Endothelial cell of umbilical vein (primary cell): ENCODE measurements around the gene B3GNT9. TPM values are rescaled to one million over a fixed set of nuclear protein-coding genes. Genes with fewer than 3 reads are reported as not detected.

Experiments
- BruUV-seq: library from RNA; stranded (reverse); fragments of 400-500 nt; replicated peaks from 2 replicates; lab custom pipeline; 2021; lab: Mats Ljungman, UMichigan
- CTCF ChIA-PET: fragments of 300-600, 350-600 bp; sonication (Branson Sonifier 250); formaldehyde crosslinking; loops from one replicate; lab custom pipeline; 2021; ENCODE audit warnings: antibody characterized with exemption, inconsistent platforms; lab: Charles Lee
- POLR2A ChIA-PET: fragments of 300-600, 350-600 bp; sonication (Branson Sonifier 250); formaldehyde crosslinking; loops from one replicate; lab custom pipeline; 2021; ENCODE audit warnings: antibody characterized with exemption, inconsistent platforms; lab: Charles Lee
- DNase-seq: peaks from one replicate; pipeline ENCODE4 v3.0.0-alpha.2; 2011; ENCODE audit warnings: low read depth, low spot score
- FAIRE-seq: peaks from 2 replicates; lab custom pipeline; 2011; peaks lifted over from hg19 to GRCh38; lab: Jason Lieb, UNC
- H2AFZ ChIP-seq: 2 replicates; pipeline ENCODE4 v1.6.0; 2012; ENCODE audit warnings: low read depth, low read length, control low read depth, inconsistent platforms
- H3K27ac ChIP-seq: 2 replicates; pipeline ENCODE4 v1.5.1; 2011; ENCODE audit warnings: low read depth, mild to moderate bottlenecking, control low read depth, low read length, moderate library complexity; ENCODE audit not compliant: insufficient read depth
- H3K27me3 ChIP-seq, 2 experiments: 2 replicates each; pipeline versions ENCODE4 v1.6.0 to v1.6.1; 2011; ENCODE audit warnings: low read length in 2 of 2, mixed read lengths in 1 of 2; ENCODE audit not compliant: control insufficient read depth in 2 of 2, insufficient read depth in 2 of 2
- H3K36me3 ChIP-seq, 2 experiments: 2 replicates in 1 of 2; 3 replicates in 1 of 2; pipeline ENCODE4 v1.5.1; 2011; ENCODE audit warnings: low read length in 2 of 2, mild to moderate bottlenecking in 1 of 2, moderate library complexity in 1 of 2; ENCODE audit not compliant: control insufficient read depth in 2 of 2, insufficient read depth in 2 of 2; ENCODE audit errors: extremely low read depth in 1 of 2
- H3K4me1 ChIP-seq: 3 replicates; pipeline ENCODE4 v1.5.1; 2011; ENCODE audit warnings: mild to moderate bottlenecking, low read length; ENCODE audit not compliant: control insufficient read depth, insufficient read depth; ENCODE audit errors: extremely low read depth
- H3K4me2 ChIP-seq: 2 replicates; pipeline ENCODE4 v1.6.1; 2011; ENCODE audit warnings: low read length, control low read depth, mixed read lengths; ENCODE audit not compliant: insufficient read depth
- H3K4me3 ChIP-seq, 3 experiments: fragments of 200-600 bp in 1 of 3; sonication (generic), shearing (Covaris generic) in 1 of 3; replicated peaks in 1 of 3; 2 replicates each; pipeline ENCODE4 v1.5.1; 2011 to 2016; ENCODE audit warnings: control low read depth in 3 of 3, low read length in 3 of 3, mild to moderate bottlenecking in 2 of 3, inconsistent platforms in 1 of 3, low read depth in 1 of 3, moderate library complexity in 1 of 3; ENCODE audit not compliant: insufficient read depth in 1 of 3
- H3K79me2 ChIP-seq: 2 replicates; pipeline ENCODE4 v1.6.0; 2012; ENCODE audit warnings: low read length, inconsistent platforms; ENCODE audit not compliant: control insufficient read depth, insufficient read depth
- H3K9ac ChIP-seq: replicated peaks from 2 replicates; pipeline ENCODE3; 2011; ENCODE audit warnings: low read length, control low read depth; ENCODE audit not compliant: insufficient read depth; ENCODE audit errors: extremely low read depth
- H3K9me1 ChIP-seq: replicated peaks from 3 replicates; pipeline ENCODE4 v1.6.0; 2011; ENCODE audit warnings: mild to moderate bottlenecking, low read length; ENCODE audit not compliant: control insufficient read depth, insufficient read depth; ENCODE audit errors: extremely low read depth
- H3K9me3 ChIP-seq: replicated peaks from 2 replicates; pipeline ENCODE4 v1.5.1; 2012; ENCODE audit warnings: low read length, inconsistent platforms; ENCODE audit not compliant: control insufficient read depth, insufficient read depth
- H4K20me1 ChIP-seq: replicated peaks from 2 replicates; pipeline ENCODE3; 2011; ENCODE audit warnings: mild to moderate bottlenecking, low read length; ENCODE audit not compliant: control insufficient read depth, insufficient read depth; ENCODE audit errors: extremely low read depth
- EZH2 ChIP-seq: IDR thresholded peaks from 2 replicates; pipeline ENCODE4 v1.6.1; 2012; ENCODE audit warnings: borderline replicate concordance, low read depth, mild to moderate bottlenecking, moderate library complexity, low read length, inconsistent platforms; ENCODE audit not compliant: severe bottlenecking
- FOS ChIP-seq: IDR thresholded peaks from 2 replicates; pipeline ENCODE4 v1.6.1; 2011; ENCODE audit warnings: mild to moderate bottlenecking, low read length, moderate library complexity, borderline replicate concordance; ENCODE audit not compliant: insufficient read depth
- GATA2 ChIP-seq: IDR thresholded peaks from 2 replicates; pipeline ENCODE4 v1.7.0; 2011; ENCODE audit warnings: low read depth, mild to moderate bottlenecking, moderate library complexity, mixed read lengths, low read length; ENCODE audit not compliant: insufficient read length, insufficient read depth
- MYC ChIP-seq: IDR thresholded peaks from one replicate; pipeline ENCODE4 v1.6.1; 2011; ENCODE audit warnings: mild to moderate bottlenecking, low read depth, low read length
- POLR2A ChIP-seq: IDR thresholded peaks from 2 replicates; pipeline ENCODE4 v1.6.1; 2012; ENCODE audit warnings: low read depth, mild to moderate bottlenecking, control low read depth, low read length
- POLR2AphosphoS5 ChIP-seq: IDR thresholded peaks from 2 replicates; pipeline ENCODE4 v1.6.1; 2012; ENCODE audit warnings: low read depth, mild to moderate bottlenecking, control low read depth, low read length, moderate library complexity; ENCODE audit not compliant: insufficient read depth
- dilution Hi-C: fragments of 300-500 bp; cut with MboI; formaldehyde crosslinking; loops from one replicate; pipeline ENCODE4 v1.15.0; 2019; ENCODE audit warnings: low sequenced_read_pairs; ENCODE audit not compliant: extremely low pct_ligation_motif_present
- intact Hi-C: fragments of 100-400 bp; cut with micrococcal nuclease; formaldehyde crosslinking; loops from one replicate; pipeline ENCODE4 v1.10.0; 2022
- polyA plus RNA-seq, 4 experiments: library from polyadenylated mRNA; depleted of rRNA in 3 of 4; stranded (reverse) in 3 of 4; unstranded in 1 of 4; fragments of >200 nt; gene quantifications; 2 replicates each; pipeline versions ENCODE4 v1.2.1 to v1.2.3, GENCODE V29; 2011 to 2012; ENCODE audit warnings: missing spikeins in 1 of 4
- total RNA-seq: library from RNA; stranded (reverse); gene quantifications from 2 replicates; pipeline ENCODE4 v1.2.3, GENCODE V29; 2021
- TF ChIP-seq, protein P1 (sequence below), 2 donors: IDR thresholded peaks; 1 replicate in 1 of 2; 2 replicates in 1 of 2; pipeline ENCODE4 v1.5.1; 2011; ENCODE audit warnings: low read length in 2 of 2, mild to moderate bottlenecking in 2 of 2, moderate library complexity in 2 of 2, control low read depth in 1 of 2, inconsistent platforms in 1 of 2, low read depth in 1 of 2; ENCODE audit not compliant: insufficient read depth in 1 of 2; ENCODE audit errors: extremely low read depth in 1 of 2
- TF ChIP-seq, protein P2 (sequence below): IDR thresholded peaks from 2 replicates; pipeline ENCODE4 v1.6.1; 2011; ENCODE audit not compliant: insufficient read depth, insufficient read length

The B3GNT9 gene
- total and polyA plus RNA-seq, 2 donors (not counting 3 experiments of a cell fraction or from before 2014, with no cell fraction given) = 4.0 to 6.4 TPM

DNA sequence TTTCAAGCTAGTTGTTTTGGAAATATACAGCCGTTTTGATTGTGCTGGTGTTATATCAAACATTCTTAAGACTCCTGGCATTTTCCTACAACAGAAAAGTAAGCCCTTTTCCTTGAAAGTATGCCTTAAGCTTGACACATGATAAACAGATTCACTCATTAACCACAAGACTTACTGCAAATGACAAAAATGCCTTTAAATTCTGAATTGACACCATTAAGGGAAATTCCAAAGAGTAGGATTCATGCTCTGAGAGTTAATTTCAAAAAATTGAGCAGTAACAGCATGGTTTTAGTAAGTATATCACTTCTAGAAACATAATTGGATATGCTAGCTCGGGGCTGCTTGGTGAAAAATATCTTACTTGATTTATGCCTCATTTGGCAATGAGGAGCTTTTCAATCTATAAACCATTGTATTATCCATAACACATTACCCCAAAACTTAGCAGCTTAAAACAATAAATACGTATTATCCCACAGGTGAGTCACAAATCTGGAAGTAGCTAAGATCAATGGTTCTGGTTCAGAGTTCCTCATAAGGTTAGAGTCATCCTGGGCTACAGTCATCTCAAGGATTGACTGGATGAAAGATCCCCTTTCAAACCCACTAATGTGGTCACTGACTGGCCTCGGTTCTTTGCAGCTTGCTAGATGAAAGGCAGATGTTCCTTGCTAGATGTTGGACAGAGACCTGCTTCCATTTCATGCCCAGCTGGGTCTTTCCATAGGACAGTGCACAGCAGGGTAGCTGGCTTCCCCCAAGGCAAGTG, 49.3 kb downstream of the B3GNT9 start:
- Histone ChIP-seq H2AFZ (no peak overlapping the region), H3K27ac (no peak overlapping the region), H3K27me3 (no peaks in the 10 kb centered on the region), H3K9me3 (no peaks in the 10 kb centered on the region), H3K4me3 (no peak overlapping the region), H3K79me2 (peaks cover 3% of the 10 kb centered on the region), H3K36me3 (peaks cover 2 to 7% of the 10 kb centered on the region in 2 experiments), H3K9ac (no peak overlapping the region), H3K4me2 (no peak overlapping the region), H3K4me1 (no peaks in the 10 kb centered on the region), H3K9me1 (no peaks in the 10 kb centered on the region), H4K20me1 (no peaks in the 10 kb centered on the region)
- no peak for FAIRE-seq
- POLR2A ChIA-PET = no interaction called here
- intact Hi-C loops (no loop called here), dilution Hi-C loops (no loop called here)
- no peak for DNase-seq
- no peak for TF ChIP-seq POLR2AphosphoS5
- no peak for TF ChIP-seq GATA2
- TF ChIP-seq, protein P1, sequence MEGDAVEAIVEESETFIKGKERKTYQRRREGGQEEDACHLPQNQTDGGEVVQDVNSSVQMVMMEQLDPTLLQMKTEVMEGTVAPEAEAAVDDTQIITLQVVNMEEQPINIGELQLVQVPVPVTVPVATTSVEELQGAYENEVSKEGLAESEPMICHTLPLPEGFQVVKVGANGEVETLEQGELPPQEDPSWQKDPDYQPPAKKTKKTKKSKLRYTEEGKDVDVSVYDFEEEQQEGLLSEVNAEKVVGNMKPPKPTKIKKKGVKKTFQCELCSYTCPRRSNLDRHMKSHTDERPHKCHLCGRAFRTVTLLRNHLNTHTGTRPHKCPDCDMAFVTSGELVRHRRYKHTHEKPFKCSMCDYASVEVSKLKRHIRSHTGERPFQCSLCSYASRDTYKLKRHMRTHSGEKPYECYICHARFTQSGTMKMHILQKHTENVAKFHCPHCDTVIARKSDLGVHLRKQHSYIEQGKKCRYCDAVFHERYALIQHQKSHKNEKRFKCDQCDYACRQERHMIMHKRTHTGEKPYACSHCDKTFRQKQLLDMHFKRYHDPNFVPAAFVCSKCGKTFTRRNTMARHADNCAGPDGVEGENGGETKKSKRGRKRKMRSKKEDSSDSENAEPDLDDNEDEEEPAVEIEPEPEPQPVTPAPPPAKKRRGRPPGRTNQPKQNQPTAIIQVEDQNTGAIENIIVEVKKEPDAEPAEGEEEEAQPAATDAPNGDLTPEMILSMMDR (IDR thresholded peaks at IDR 0.05; ENCODE audit: extremely low read depth in 1 of 2, insufficient read depth in 1 of 2, low read depth in 1 of 2, low read length in 2 of 2) = no peak
- no peak for TF ChIP-seq MYC
- TF ChIP-seq EZH2 = no peak
- no peak for TF ChIP-seq FOS
- TF ChIP-seq POLR2A = no peak
- TF ChIP-seq, protein P2, sequence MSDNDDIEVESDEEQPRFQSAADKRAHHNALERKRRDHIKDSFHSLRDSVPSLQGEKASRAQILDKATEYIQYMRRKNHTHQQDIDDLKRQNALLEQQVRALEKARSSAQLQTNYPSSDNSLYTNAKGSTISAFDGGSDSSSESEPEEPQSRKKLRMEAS = no peak
- BruUV-seq = no TSS peak
- CTCF ChIA-PET = interaction anchor here (0.9 to 9.0 kb wide), 7 partner anchors 19 to 147 kb away, joined by 3 to 86 read pairs (median 5); no protein-coding TSS in a partner anchor
